GM23248 (cell line): Measurements from ENCODE around the gene RCL1. TPM values are rescaled to one million over a fixed set of nuclear protein-coding genes. Genes with fewer than 3 reads are reported as not detected.

Experiments
- DNase-seq: peaks from one replicate; pipeline ENCODE4 v3.0.0-alpha.2; 2015
- H2AFZ ChIP-seq: fragments of 200-600 bp; sonication (generic); 2 replicates; pipeline ENCODE4 v1.6.1; 2016; ENCODE audit warnings: antibody characterized with exemption
- H3F3A ChIP-seq: fragments of 200-600 bp; sonication (generic); 2 replicates; pipeline ENCODE4 v1.6.1; 2016; ENCODE audit warnings: mild to moderate bottlenecking, antibody characterized with exemption, mixed run types; ENCODE audit not compliant: insufficient read depth
- H3K27ac ChIP-seq: fragments of 200-600 bp; sonication (generic); 2 replicates; pipeline ENCODE4 v1.5.1; 2016; ENCODE audit warnings: mild to moderate bottlenecking
- H3K27me3 ChIP-seq: fragments of 200-600 bp; sonication (generic); replicated peaks from 2 replicates; pipeline ENCODE4 v1.6.1; 2016; ENCODE audit warnings: mild to moderate bottlenecking; ENCODE audit not compliant: insufficient read depth
- H3K36me3 ChIP-seq: fragments of 200-600 bp; sonication (generic); 2 replicates; pipeline ENCODE4 v1.6.1; 2016; ENCODE audit warnings: low read depth, mild to moderate bottlenecking
- H3K4me1 ChIP-seq: fragments of 200-600 bp; sonication (generic); 2 replicates; pipeline ENCODE4 v1.6.1; 2016; ENCODE audit warnings: mild to moderate bottlenecking; ENCODE audit not compliant: insufficient read depth
- H3K4me2 ChIP-seq: fragments of 200-600 bp; sonication (generic); one replicate; pipeline ENCODE4 v1.6.1; 2016; ENCODE audit warnings: mild to moderate bottlenecking; ENCODE audit not compliant: unreplicated experiment
- H3K4me3 ChIP-seq: fragments of 200-600 bp; sonication (generic); 2 replicates; pipeline ENCODE4 v1.5.1; 2016; ENCODE audit warnings: mild to moderate bottlenecking
- H3K79me2 ChIP-seq: fragments of 200-600 bp; sonication (generic); 2 replicates; pipeline ENCODE4 v1.6.1; 2016; ENCODE audit warnings: mild to moderate bottlenecking; ENCODE audit not compliant: insufficient read depth
- H3K9ac ChIP-seq: fragments of 200-600 bp; sonication (generic); 2 replicates; pipeline ENCODE4 v1.6.1; 2016; ENCODE audit warnings: mild to moderate bottlenecking
- H3K9me2 ChIP-seq: fragments of 200-600 bp; sonication (generic); 2 replicates; pipeline ENCODE4 v1.6.1; 2016; ENCODE audit warnings: mixed run types, mild to moderate bottlenecking, moderate library complexity; ENCODE audit not compliant: insufficient read depth
- H3K9me3 ChIP-seq: fragments of 200-600 bp; sonication (generic); one replicate; pipeline ENCODE4 v1.6.1; 2017; ENCODE audit warnings: low read depth
- H4K20me1 ChIP-seq: fragments of 200-600 bp; sonication (generic); 2 replicates; pipeline ENCODE4 v1.6.0; 2016; ENCODE audit not compliant: insufficient read depth
- EZH2 ChIP-seq: fragments of 200-600 bp; sonication (generic); IDR thresholded peaks from 2 replicates; pipeline ENCODE4 v1.6.1; 2018; ENCODE audit warnings: antibody characterized with exemption, mild to moderate bottlenecking; ENCODE audit not compliant: insufficient read depth, poor library complexity, severe bottlenecking
- EZH2phosphoT487 ChIP-seq: fragments of 200-600 bp; sonication (generic); IDR thresholded peaks from 2 replicates; pipeline ENCODE4 v1.6.1; 2018; ENCODE audit warnings: antibody characterized with exemption, moderate library complexity, mild to moderate bottlenecking, low read depth; ENCODE audit not compliant: insufficient read depth
- WGBS, 2 experiments: methylation state at CpG; one replicate each; pipeline ENCODE4 v1.1.6; 2015 to 2017; ENCODE audit warnings: low lambda C conversion rate in 2 of 2, low coverage in 1 of 2; ENCODE audit errors: missing lambda C conversion rate in 2 of 2; 5-methylcytosine and 5-hydroxymethylcytosine counted together
- in situ Hi-C: fragments of 300-500 bp; cut with MboI; formaldehyde crosslinking; loops from 2 replicates; pipeline ENCODE4 v1.15.0; 2020
- polyA plus RNA-seq: library from polyadenylated mRNA; unstranded; fragments of >200 nt; fragmentation: Nextera tagmentation; extraction: Ambion mirVana; gene quantifications from 2 replicates; pipeline ENCODE4 v1.2.1, GENCODE V29; 2016
- total RNA-seq: library from RNA; depleted of rRNA; stranded (reverse); fragments of >200 nt; shearing (Covaris generic); gene quantifications from 2 replicates; pipeline ENCODE4 v1.2.3, GENCODE V29; 2014

Gene RCL1
- total and polyA plus RNA-seq, 2 experiments from 2014 or later, result 7.7 to 7.8 TPM

DNA sequence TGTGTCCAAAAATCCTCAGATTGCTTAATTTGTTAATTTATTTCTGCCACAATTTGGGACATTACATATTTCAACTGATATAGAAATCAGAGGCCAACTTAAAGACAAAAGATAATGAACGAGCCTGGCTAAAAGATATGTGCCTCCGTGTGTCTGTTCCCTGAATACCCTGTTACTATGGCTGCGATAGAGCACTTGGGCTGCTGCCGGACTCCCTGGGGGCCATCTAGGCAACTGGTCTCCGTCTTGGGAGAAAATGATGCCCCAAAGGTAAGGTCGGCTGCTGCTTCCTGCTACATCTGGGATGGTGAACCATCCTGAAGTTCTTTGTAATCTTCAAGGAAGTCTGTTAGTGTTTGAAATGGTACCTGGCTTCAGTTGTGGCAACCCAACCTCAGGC is 72.0 kb downstream of the RCL1 start:
- Histone ChIP-seq H3K9me2 (no peaks in the 10 kb centered on the region), H3K9me3 (no peaks in the 10 kb centered on the region), H3K9ac (no peak overlapping the region), H3K4me2 (no peak overlapping the region), H3K27ac (no peak overlapping the region), H4K20me1 (no peaks in the 10 kb centered on the region), H3F3A (no peaks in the 10 kb centered on the region), H3K79me2 (no peaks in the 10 kb centered on the region), H3K36me3 (no peaks in the 10 kb centered on the region), H3K27me3 (no peaks in the 10 kb centered on the region), H3K4me1 (peaks cover 7% of the 10 kb centered on the region), H2AFZ (no peak overlapping the region), H3K4me3 (no peak overlapping the region)
- TF ChIP-seq EZH2phosphoT487, result no peak
- no peak for TF ChIP-seq EZH2
- 87 to 90% methylated on average over 6 of the region's 6 CpGs for WGBS, 2 experiments
- in situ Hi-C loops, result no loop called here
- DNase-seq, result no peak

DNA sequence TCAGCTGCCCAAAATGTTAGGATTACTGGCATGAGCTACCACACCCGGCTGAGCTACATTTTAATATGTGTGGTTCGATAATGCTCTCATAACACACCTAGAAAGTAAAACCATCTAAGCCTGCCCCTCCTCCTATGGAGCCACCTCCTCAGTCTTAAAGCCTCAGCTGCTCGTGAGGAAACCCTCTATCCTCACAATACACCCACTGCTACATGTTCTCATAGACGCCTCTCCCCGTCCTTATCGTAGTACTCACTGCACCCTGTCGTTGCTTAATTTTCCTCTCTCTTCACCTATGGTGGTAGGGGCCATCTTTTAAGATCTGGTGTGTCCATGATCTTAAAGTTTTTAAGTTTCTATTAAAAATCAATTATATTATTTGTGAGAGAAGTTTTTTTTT is 72.9 kb downstream of the RCL1 start:
- Histone ChIP-seq H3K4me3 (no peak overlapping the region), H3K9me3 (no peaks in the 10 kb centered on the region), H3K27ac (no peak overlapping the region), H3K79me2 (no peaks in the 10 kb centered on the region), H3K9me2 (no peaks in the 10 kb centered on the region), H3K4me2 (no peak overlapping the region), H3K4me1 (peaks cover 7% of the 10 kb centered on the region), H3K27me3 (no peaks in the 10 kb centered on the region), H2AFZ (no peak overlapping the region), H3K36me3 (no peaks in the 10 kb centered on the region), H4K20me1 (no peaks in the 10 kb centered on the region), H3F3A (no peaks in the 10 kb centered on the region), H3K9ac (no peak overlapping the region)
- no peak for DNase-seq
- in situ Hi-C loops, result no loop called here
- 91 to 94% methylated on average over 7 of the region's 7 CpGs for WGBS, 2 experiments
- TF ChIP-seq EZH2phosphoT487 (no peak), EZH2 (no peak)

DNA sequence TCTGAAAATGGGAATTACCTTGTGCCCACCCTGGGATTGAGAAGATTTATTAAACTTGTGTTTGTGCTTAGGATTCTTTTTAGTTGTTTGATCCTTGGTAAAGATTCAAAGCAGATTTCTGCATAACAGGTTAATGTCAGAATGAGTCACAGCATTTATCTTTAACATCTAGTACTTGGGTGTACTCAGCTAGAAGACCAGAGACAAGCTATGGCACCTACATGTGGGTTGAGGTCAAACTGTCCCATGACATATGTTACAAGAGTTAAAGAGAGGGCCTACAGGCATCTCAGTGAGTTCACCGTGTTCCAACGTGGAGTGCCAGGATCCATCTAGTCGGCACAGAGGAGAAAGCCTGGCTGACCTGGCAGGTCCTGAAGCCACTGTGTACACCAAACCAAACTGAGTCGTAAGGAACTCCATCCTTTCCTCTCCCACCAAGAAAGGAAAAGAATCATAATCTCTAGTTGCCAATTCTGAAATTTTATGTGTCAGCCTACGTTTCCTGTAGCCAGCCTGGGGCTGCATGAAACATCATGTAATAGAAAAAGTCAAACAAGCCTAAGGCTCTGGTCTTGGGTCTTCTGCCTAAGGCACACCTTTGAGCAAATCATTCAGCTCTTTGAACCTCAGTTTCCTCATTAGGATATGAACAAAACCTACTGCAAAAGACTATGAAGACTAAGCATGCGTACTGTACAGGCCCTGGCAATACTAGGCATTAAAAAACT is 73.7 kb downstream of the RCL1 start:
- H3K9me3 ChIP-seq, result no peaks in the 10 kb centered on the region
- H3K27me3 ChIP-seq, result no peaks in the 10 kb centered on the region
- no peak overlapping the region for H3K27ac ChIP-seq
- DNase-seq, result peak; percentile 17
- no peak overlapping the region for H3K4me3 ChIP-seq
- in situ Hi-C loops, result no loop called here
- no peaks in the 10 kb centered on the region for H3K79me2 ChIP-seq
- H3K9me2 ChIP-seq, result no peaks in the 10 kb centered on the region
- H3K4me2 ChIP-seq, result no peak overlapping the region
- WGBS, 2 experiments, result 83% methylated on average over 6 of the region's 6 CpGs
- TF ChIP-seq EZH2 (no peak), EZH2phosphoT487 (no peak)
- no peak overlapping the region for H2AFZ ChIP-seq
- H3K36me3 ChIP-seq, result no peaks in the 10 kb centered on the region
- no peaks in the 10 kb centered on the region for H4K20me1 ChIP-seq
- no peak overlapping the region for H3K9ac ChIP-seq
- peaks cover 7% of the 10 kb centered on the region for H3K4me1 ChIP-seq
- H3F3A ChIP-seq, result no peaks in the 10 kb centered on the region

DNA sequence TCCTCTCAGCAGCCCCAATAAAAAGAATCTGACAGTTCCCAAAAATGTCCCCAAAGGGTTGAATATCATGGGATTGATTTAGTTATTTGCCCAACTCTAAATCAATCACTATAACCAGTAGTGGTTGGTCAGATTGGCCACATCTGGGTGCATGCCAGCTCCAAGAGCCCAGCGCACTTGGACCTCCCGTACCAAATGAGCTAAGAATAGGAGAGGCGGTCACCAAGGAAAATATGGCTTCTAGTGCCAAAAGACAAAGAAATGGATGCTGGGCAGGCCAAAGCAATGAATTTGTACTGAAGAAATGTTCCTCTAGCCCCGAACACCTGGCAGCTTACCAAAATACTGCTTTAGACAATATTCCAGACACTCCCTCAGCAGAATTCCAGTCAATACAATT is 80.3 kb downstream of the RCL1 start:
- no peaks in the 10 kb centered on the region for H3K36me3 ChIP-seq
- no peak overlapping the region for H3K4me3 ChIP-seq
- H4K20me1 ChIP-seq, result no peaks in the 10 kb centered on the region
- H3K9me2 ChIP-seq, result no peaks in the 10 kb centered on the region
- no peak overlapping the region for H3K27ac ChIP-seq
- H3K9me3 ChIP-seq, result no peaks in the 10 kb centered on the region
- H3K4me2 ChIP-seq, result no peak overlapping the region
- TF ChIP-seq EZH2, result no peak
- TF ChIP-seq EZH2phosphoT487, result no peak
- H3K4me1 ChIP-seq, result no peaks in the 10 kb centered on the region
- no peaks in the 10 kb centered on the region for H3K27me3 ChIP-seq
- DNase-seq, result no peak
- H3K9ac ChIP-seq, result no peak overlapping the region
- H3F3A ChIP-seq, result no peaks in the 10 kb centered on the region
- WGBS, 2 experiments, result 97 to 99% methylated on average over 4 of the region's 4 CpGs
- H2AFZ ChIP-seq, result no peak overlapping the region
- in situ Hi-C loops, result no loop called here
- no peaks in the 10 kb centered on the region for H3K79me2 ChIP-seq

DNA sequence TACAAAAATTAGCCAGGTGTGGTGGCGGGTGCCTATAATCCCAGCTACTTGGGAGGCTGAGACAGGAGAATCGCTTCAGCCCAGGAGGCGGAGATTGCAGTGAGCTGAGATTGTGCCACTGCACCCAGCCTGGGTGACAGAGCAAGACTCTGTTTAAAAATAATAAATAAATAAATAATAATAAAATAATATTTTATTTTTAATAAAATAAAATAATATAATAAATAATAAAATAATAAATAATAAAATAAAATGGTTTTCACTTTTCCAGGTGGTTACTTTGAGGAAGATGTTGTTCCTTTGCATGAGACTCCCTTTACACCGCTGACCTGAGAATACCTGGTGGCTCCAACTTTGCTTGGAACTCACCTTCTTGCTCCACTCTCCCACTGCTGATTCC is 82.8 kb downstream of the RCL1 start:
- no peaks in the 10 kb centered on the region for H3K9me3 ChIP-seq
- no peak for TF ChIP-seq EZH2
- TF ChIP-seq EZH2phosphoT487, result no peak
- no peaks in the 10 kb centered on the region for H4K20me1 ChIP-seq
- in situ Hi-C loops, result no loop called here
- DNase-seq, result no peak
- H3F3A ChIP-seq, result no peaks in the 10 kb centered on the region
- no peak overlapping the region for H2AFZ ChIP-seq
- no peaks in the 10 kb centered on the region for H3K27me3 ChIP-seq
- no peak overlapping the region for H3K27ac ChIP-seq
- peaks cover under 1% of the 10 kb centered on the region; the same call in 1 of the 2 replicates for H3K9me2 ChIP-seq
- no peaks in the 10 kb centered on the region for H3K79me2 ChIP-seq
- no peaks in the 10 kb centered on the region for H3K36me3 ChIP-seq
- H3K4me3 ChIP-seq, result no peak overlapping the region
- 97% methylated on average over 4 of the region's 4 CpGs for WGBS, 2 experiments
- H3K4me1 ChIP-seq, result no peaks in the 10 kb centered on the region
- no peak overlapping the region for H3K9ac ChIP-seq
- no peak overlapping the region for H3K4me2 ChIP-seq
